Left forelimb (tissue), 1 donor: ENCODE results near the gene NBAS.
"Not testable (repeated sequence)": the region's sequence is repeated elsewhere in the genome, so short reads cannot be mapped to it uniquely, and the experiment has no call there.

Source experiments
- DNase-seq: peaks from one replicate; pipeline ENCODE4 v3.0.0-alpha.2; 2018; ENCODE audit warnings: low spot score

The NBAS gene

DNA sequence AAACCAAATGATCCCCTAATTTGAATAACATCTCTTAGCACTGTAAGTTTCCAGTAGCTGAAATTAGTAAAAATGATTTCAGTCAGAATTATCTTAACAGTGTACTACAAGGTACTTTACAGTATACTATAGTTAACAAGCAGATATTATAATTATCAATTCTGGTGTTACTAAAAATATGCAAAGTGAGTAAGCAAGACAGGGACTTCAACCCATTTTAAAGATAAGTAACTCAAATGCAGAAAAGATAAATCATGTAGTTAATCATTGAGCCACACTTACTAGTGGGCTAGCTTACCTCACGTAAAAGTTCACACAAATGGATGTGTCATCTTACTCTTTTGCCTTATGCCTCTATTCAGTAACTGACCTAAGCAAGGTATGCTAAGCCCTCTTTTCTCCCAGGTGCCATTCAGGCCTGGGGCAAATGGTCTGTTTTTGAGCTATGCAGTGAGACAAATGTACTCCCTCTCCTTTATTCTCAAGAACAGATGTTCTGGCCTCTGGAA is 101.0 kb downstream of the NBAS start:
- DNase-seq: no peak

DNA sequence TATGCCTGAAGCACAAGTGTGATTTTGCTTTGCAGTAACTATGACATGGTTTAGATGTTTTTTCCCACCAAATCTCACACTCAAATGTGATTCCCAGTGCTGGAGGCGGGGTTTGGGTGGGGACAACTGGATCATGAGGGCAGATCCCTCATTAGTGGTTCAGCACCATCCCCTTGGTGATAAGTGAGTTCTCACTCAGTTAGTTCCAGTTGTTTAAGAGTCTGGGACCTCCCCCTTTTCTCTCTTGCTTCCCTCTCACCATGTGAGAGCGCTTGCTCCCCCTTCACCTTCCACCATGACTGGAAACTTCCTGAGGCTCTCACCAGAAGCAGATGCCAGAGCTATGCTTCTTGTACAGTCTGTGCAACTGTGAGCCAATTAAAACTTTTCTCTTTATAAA is 102.9 kb downstream of the NBAS start:
- no peak for DNase-seq

DNA sequence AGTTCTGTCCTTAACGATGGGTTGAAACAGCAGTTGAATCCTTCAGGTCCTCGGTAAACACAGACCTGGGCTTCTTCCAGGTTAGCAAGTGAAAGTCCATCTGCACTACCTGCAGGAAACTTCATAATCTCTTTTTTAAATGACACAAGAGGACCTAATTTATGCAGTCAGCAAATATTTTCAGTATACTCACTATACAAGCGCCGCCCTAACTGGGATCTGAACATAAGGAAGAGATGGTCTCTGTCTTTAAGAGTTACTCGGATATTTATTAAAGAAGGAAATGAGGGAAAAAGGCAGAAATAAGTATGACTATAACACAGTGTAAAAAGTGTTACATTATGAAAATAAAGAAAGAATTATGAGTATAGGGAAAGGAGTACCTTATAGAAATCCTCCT is 103.3 kb downstream of the NBAS start:
- DNase-seq: no peak

DNA sequence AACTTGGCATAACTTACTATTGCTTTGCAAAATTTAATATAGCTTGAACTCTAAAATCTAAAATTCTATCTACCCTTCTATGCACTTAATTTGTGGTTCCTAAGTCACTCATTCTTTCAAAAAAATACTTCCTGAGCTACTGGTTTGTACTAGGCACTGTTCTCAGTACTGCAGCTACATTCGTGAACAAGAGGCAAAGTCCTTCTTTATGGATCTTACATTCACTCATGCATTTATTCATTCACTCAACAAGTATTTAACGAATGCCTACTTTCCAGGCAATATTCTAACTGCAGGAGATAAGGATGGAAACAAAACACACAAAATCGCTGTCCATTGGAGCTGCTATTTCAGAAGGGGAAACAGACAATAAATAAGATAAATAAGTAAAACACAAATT is 104.8 kb downstream of the NBAS start:
- no peak for DNase-seq

DNA sequence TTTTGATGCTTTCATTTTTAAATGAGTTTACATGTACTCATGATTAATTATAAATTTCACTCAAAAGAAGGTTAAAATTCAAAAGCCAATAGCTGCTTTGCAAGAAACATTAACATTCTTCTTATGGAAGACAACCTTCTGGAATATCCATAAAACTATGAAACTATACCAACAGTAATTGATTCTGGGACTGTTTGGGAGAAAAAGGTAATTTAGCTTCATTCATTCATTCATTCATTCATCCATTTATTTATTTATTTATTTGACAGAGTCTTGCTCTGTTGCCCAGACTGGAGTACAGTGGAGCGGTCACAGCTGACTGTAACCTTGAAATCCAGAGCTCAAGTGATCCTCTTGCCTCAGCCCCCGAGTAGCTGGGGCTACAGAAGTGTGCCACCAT is 110.3 kb downstream of the NBAS start:
- DNase-seq: no peak

DNA sequence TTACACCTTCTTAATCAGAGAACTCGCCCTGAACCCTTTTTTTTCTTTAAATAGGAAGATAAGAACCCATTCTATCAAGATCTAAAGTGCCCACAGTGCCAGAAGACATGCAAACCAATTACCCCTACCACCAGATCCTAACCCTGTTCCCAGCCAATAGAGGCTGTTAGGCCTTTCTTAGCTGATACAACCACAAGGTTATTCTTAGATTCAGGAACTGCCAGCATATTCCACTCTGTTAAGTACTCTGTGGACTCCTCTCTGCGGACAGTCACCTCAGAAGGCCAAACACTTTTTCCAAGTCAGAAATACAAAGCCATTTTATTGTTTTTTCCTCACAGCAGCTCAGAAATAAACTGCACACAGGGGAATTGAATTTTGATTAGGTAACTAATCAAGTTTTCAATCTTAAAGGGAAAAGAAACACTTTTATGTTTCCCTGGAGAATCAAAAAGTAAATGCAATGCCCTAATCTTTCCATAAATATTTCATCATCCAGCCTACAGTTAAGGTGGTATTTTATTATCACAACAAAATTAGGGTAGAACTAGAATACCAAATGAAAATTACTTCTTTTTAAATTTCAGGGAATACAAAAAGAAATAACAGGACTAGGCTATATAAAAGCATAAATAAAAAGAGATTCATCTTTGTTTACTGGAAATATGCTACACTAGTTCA is 111.4 kb downstream of the NBAS start:
- no peak for DNase-seq

DNA sequence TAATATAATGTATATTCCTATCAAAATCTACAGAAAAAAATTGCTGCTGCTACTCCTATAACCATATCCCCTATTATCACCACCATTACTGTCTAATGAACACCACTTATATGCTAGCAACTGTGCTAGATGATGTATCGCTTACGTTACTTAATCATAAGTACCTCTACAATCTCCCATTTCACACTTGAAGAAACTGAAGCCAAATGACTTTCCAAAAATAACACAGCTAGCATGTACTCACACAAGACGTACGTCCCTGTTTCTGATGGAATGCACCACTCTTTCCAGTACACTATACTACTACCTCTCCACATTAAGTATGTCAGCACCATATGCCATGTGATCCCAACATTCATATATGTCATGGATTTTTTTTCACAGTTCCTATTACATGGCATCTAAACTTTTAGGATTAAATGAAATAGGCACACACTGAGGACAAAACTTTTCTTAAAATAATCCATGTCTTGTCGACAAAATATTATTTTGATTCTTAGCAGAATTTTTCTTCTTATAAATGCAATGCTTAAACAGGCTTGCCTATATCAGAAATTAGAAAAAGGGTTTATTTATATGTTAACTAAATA is 112.8 kb downstream of the NBAS start:
- DNase-seq: no peak

DNA sequence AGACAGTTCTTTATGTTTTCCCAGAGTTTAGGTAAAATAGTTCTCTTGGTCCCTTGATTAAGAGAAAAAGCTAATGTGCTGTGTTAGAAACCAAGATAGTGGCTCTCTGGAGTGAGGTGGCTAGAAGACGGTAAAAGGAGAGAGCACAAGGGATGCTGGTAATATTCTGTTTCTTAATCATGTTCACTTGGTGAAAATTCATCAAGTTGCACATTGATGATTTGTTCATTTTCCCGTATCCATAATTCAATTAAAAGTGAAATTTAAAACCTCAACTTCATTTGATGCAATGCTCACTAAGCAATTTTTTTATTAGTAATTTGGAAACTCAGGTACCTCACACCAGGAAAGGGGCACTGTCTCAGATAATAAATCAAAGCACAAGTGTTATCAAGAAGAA is 113.8 kb downstream of the NBAS start:
- no peak for DNase-seq

DNA sequence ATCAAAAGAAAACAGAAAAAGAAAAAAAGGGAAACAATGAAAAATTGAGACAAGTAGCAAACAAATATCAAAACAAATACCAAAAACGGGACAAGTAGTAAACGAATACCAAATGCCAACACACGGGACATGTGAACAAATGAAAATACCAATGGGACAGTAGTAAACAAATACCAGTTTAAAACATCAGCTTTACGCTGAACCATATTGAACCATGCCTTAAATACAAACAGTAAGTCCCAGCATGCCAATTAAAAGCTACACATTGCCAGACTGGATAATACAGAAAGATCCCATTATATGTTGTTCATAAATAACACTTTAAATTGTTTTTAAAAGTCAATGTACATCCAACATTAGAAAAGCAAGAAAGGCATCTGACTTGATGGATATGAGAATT is 114.2 kb downstream of the NBAS start:
- no peak for DNase-seq

DNA sequence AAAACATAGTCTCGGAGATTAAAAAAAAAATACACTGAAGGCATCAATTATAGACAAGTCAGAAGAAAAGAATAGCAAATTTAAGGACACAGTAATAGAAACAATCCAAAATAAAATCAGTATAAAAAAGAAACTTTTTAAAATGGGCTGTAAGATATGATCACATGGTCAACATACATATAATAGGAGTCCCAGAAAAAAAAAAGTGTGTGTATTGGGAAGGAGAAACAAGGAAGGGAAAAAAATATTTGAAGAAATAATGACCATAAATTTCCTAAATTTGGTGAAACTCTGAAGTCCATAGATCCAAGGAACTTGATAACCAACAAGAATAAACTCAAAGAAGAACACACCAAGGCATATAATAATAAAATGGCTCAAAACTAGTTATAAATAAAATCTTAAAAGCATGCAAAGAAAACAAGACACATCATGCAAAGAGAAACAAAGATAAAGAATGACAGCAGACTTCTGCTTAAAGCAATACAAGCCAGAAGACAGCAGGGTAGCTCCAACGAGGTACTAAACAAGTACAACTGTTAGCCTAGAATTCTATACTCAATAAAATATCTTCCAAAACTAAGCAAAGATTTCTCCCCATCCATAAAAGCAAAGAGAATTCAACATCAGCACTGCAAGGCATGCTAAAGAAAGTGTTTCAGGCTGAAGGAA is 115.1 kb downstream of the NBAS start:
- DNase-seq: no peak

DNA sequence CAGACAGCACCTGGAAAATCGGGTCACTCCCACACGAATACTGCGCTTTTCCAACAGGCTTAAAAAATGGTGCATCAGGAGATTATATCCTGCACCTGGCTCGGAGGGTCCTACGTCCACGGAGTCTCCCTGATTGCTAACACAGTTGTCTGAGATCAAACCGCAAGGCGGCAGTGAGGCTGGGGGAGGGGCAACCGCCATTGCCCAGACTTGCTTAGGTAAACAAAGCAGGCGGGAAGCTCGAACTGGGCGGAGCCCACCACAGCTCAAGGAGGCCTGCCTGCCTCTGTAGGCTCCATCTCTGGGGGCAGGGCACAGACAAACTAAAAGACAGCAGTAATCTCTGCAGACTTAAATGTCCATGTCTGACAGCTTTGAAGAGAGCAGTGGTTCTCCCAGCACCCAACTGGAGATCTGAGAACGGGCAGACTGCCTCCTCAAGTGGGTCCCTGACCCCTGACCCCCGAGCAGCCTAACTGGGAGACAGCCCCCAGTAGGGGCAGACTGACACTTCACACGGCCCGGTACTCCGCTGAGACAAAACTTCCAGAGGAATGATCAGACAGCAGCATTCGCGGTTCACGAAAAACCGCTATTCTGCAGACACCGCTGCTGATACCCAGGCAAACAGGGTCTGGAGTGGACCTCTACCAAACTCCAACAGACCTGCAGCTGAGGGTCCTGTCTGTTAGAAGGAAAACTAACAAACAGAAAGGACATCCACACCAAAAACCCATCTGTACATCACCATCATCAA is 121.2 kb downstream of the NBAS start:
- DNase-seq: not testable (repeated sequence)

DNA sequence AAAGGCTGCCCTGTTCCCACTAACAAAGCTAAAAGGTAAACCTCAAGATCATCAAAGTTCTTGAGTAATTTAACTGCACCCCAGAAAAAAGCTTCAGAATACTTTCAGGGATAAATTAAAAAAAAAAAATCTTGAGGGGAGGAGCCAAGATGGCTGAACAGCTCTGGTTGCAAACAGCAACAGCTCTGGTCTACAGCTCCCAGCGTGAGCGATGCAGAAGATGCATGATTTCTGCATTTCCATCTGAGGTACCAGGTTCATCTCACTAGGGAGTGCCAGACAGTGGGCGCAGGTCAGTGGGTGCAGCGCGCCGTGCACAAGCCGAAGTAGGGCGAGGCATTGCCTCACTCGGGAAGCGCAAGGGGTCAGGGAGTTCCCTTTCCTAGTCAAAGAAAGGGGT is 121.8 kb downstream of the NBAS start:
- DNase-seq: not testable (repeated sequence)

DNA sequence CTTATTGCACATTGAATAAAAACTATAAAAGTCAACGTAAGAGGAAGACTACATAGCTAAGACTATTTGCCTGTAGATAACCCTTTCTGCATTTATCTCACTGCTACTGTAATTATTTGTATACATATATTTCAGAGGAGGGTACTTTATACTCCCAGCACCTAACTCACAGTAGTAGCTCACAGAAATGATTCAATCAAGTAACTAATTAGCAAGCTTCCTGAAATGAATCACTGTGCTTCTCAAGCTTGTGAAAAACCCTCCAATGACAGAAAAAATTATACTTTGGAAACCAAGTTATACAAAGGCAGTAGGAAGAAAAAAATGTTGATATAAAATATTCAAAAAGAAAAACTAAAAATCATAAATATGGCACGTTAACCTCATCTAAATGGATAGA is 124.9 kb downstream of the NBAS start:
- DNase-seq: no peak

DNA sequence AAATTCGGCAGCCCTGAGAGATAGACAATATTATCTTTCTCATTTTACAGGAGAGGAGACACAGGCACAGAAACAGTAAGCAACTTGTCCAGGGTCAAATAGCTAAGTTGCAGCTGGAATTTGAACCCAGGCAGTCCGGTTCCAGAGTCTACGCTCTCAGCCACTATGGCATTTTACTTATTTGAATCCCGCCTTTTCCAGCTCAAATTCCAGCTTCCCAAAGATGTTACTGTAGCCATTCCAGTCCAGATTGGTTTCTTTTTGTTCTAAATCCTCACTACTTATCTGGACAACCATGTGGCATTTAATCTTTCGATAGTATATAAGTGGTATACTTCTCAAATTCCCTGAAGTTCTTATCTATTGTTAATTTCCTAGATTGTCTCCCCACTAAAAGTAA is 125.7 kb downstream of the NBAS start:
- no peak for DNase-seq

DNA sequence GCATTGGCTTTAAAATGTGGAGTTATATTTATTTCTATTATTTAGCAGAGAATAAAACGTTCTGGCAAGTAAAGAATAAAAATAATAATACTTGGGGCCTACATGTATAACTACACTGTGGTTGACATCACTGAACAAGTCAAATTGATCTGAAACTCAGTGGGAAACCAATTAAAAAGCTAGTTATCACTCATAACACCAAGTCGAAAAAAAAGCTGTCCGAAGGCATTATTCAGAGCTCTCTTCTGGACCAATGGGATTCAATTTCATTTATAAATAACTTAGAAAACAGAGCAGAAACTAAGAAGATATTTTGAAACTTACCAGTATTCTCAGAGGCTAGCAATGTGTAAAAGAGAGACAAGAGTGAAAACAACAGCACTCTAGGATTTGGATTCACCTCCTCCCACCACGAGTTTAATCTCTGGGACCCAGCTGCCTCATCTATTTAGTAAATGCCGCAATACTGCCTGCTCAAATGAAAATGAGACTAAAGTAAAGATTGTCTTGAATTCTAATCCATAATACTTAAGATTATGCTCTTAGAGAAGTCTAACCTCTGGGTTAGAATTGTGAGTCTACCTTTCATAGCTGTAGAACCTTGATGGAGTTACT is 128.4 kb downstream of the NBAS start:
- no peak for DNase-seq

DNA sequence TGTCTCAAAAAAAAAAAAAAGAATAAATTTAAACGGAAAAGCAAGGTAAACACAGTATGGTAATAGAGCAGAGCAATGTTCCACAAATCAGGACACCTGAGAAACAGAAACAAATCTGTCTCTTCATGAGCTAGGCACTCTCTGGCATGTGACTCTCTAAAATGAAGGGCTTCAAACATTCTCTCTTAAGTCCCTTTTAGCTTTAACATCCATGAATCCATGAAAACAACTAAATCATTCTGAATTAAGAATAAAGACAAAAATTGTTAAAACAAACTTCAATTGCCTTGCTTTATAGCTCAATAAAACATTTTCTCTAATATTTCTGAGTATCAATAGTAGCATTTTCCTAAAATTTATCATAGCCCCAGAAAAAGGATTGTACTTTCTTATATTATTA is 132.1 kb downstream of the NBAS start:
- no peak for DNase-seq

DNA sequence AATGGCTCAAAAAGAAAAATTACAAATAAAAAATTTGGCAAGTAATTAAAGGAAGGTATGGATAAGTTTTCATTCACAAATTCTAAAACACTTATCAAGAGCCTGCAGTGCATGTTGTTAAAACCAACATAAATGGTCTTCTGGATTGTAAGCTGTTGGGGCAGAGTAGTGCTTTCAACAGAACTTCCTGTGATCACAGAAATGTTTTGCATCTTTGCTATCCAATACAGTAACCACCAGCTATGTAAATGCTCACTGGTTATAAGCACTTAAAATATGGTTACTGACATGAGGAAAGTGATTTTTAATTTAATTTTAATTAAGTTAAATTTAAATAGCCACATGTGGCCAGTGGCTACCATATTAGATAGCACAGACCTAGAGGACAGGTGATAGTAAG is 133.1 kb downstream of the NBAS start:
- no peak for DNase-seq

DNA sequence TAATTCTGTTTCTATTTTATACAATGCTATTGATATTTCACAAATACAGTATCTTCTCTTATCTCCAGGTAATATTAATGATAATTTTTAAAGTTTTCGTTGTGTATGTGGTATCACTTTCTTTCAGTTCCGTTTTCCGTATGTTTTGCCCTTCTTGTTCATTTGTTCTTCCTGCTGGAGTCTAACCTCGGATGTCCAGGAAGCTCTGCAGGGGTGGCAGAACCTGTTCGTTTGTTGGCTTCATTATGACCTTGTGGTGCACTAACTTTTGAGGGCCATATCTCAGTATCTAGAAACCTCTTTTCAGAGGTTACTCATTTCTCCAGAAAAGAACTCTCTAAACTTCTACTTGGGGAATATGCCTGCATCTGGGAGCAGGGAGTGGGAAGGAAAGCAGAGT is 134.5 kb downstream of the NBAS start:
- DNase-seq: no peak

DNA sequence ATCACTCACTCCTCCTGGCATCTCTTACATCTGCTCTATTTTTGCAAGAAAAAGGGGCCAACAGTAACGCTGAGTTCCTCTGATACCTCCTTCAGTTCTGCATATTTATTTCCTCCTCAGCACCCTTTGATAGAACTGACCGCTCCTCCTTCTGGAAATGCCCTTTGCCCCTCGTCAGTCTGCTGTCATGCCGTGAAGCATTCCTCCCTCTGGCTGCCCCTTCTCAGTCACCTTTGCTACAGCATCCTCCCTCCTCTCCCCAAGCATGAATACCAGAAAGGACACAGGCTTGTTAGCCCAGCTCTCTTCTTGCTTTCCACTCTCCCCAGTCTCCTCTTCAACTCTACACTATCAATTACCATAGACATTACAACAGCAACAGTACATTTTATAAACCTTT is 135.4 kb downstream of the NBAS start:
- no peak for DNase-seq

DNA sequence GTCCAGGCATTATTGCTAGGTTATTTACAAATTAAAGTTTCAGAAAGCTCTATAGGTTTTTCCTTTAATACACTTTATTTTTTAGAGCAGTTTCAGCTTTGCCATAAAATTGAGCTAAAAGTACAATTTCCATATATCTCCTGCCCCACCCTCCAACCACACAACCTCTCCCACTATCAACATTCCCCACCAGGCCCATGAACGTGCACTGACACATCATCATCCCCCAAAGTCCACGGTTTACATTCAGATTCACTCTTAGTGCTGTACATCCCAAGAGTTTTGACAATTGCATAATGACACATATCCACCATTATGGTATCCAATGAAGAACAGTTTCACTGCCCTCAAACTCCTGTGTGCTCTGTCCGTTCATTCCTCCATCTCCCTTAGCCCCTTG is 139.4 kb downstream of the NBAS start:
- no peak for DNase-seq

DNA sequence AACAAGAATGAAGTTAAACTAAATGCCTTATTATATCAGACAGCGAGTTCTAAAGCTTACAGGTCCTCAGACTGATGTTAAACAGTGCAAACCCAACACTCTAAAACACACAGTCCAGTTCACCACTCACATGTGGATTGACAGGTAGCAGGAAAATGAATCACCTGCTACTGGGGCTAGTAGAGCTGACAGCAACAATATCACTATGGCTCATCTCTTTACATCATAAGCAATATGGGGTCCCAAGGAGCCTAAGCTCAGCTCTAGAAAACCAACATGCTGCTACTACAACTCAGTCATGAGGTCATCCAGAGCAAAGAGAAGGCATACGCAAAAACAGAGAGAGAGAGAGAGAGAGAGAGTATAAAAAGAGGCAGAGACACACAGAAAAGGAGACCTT is 145.4 kb downstream of the NBAS start:
- DNase-seq: no peak

DNA sequence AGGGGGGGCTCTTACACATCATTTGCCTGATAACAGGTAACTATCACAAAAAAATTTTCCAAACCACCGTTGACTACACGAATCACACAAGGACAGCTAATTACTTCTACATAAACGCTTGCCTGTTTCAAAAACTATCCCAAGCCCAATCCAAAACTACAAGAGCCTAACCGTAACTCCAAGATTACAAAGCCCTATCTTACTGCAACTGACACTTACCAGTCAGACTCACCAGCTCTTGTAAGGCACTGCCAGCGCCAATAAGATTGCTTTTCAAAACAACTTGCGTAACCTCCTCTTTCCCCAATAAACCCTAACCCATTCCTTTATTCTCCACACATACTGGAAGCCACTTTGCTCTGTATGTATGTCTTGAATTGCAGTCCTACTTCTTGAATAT is 148.4 kb downstream of the NBAS start:
- no peak for DNase-seq
